GM21619 (cell line): Measurements from ENCODE around the gene NPEPPS.

Experiments
- ATAC-seq: cut with Tn5 transposase; IDR thresholded peaks from one replicate; pipeline ENCODE4 v1.9.1; 2021; ENCODE audit not compliant: unreplicated experiment

The NPEPPS gene

DNA sequence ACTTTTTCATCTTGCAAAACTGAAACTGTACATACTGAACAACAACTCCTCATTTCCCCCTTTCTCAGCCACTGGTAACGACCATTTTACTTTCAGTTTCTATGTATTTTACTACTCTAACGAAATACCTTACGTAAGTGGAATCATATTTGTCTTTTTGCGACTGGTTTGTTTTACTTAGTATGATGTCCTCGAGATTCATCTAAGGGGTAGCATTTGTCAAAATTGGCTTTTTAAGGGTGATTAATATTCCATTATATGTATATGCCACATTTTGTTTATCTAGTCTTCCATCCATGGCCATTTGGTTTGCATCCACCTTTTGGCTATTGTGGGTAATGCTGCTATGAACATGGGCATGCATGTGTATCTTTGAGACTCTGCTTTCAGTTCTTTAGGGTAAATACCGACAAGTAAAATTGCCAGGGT, 129.2 kb downstream of the NPEPPS start:
- ATAC-seq = peak; percentile 72

DNA sequence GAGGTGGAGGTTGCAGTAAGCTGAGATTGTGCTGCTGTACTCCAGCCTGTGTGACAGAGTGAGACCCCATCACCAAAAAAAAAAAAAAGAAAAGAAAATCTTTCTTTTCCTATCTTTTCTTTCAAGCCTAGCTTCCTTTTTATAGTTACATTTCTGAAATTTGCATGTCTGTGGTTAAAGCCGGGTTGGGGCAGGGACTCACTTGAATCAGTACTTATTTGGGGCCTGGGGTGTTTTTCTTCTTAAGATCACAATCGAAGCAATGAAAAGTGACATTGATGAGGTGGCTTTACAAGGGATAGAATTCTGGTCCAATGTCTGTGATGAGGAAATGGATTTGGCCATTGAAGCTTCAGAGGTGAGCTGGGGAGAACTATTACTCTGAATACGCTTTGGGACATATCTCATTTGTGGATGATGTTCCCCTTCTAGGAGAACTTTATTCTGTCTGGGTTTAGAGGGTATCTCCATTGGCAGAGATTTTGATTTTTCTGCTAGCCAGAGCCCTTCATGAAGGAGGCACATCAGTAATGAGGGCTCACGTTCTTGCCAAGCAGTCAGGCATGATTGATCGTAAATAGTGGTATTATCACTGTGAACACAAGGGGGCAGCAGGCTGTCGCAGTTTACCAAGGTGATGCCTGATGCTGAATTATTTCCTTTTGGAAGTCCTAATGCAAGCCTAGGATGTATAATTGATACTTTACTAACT, 133.2 kb downstream of the NPEPPS start:
- ATAC-seq = no peak

DNA sequence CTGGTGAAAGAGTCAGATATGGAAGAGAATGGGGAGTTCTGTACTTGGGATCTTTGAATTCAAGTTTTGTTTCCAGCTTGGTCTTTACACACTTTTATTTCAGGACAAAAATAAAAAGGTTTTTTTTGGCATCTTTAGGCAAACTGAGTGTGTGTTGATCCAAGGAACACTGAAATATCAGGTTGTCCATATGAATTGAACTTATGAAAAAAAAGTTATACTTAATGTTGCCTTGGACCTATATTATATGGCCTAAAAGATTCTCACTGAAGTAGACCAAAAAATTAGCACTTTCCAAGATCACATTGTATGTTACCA, 133.7 kb downstream of the NPEPPS start:
- no peak for ATAC-seq

DNA sequence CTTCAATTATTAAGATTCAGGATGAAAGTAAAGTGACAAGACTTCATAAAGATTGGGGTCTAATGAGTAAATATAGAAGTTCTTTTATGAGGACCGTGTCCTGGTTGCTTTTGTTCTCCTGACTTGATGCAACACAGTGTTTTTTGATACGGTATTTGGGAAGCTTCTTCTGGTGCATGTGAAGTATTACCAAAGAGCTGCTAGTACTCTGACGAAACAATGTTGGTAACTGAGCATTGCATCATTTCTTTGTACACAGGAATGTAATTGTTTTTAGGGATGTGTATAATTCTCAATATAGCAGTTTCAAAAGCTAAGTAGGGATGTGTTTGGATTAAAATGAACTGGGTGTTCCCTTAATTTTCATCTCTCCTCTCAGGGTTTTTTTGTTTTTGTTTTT, 134.7 kb downstream of the NPEPPS start:
- ATAC-seq = no peak

DNA sequence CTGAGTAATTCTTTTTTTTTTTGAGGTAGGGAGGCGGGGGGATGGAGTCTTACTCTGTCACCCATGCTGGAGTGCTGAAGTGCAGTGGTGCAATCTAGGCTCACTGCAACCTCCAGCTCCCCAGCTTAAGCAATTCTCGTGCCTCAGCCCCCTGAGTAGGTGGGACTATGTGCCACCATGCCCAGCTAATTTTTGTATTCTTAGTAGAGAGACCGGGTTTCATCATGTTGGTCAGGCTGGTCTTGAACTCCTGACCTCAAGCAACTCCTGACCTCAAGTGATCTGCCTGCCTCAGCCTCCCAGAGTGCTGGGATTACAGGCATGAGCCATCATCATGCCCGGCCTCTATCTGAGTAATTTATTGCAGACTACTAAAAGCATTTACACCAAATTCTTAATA, 138.2 kb downstream of the NPEPPS start:
- ATAC-seq = no peak

DNA sequence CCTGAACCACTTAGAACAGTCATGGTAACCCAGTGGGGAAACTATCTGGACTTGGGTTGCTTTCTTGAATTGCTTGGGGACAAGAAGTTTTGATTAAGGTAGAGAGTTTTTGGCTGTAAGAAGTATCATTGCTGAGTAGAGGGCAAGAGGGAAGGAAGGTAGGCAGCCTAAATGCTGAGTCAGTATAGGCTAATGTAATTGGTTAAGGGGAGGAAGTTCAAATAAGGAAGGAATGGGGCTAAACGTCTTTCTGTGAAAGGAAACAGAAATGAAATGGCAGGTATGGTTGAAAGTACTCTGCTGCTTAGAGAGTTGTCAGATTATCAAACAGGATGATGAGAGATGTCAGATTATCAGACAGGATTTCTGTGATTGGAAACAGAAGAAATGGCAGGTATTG, 139.2 kb downstream of the NPEPPS start:
- no peak for ATAC-seq
